Activated T-helper 1 cell treated with anti-CD3 and anti-CD28 coated beads, Interleukin-2, amount 50 U/mL, for 16 hours (primary cell): ENCODE measurements around the gene HDLBP.
"Not testable (repeated sequence)": the region's sequence is repeated elsewhere in the genome, so short reads cannot be mapped to it uniquely, and the experiment has no call there.

Experiments used
- DNase-seq, 2 donors: peaks; one replicate each; pipeline ENCODE4 v3.0.0-alpha.2; 2020; ENCODE audit warnings: low read depth in 1 of 2, low spot score in 1 of 2

HDLBP gene

GRCh38 chr2:241198381-241199279 lies 116.8 kb downstream of the HDLBP start:
- no peak for DNase-seq

GRCh38 chr2:241197947-241198346 lies 117.5 kb downstream of the HDLBP start:
- no peak for DNase-seq

- not testable (repeated sequence) for DNase-seq
Observed at GRCh38 chr2:241197246-241197645, 118.2 kb downstream of the HDLBP start.

- DNase-seq = no peak
Observed at GRCh38 chr2:241195506-241196130, 119.9 kb downstream of the HDLBP start.

- no peak for DNase-seq
Observed at GRCh38 chr2:241194811-241195210, 120.7 kb downstream of the HDLBP start.

GRCh38 chr2:241193271-241193670 lies 122.2 kb downstream of the HDLBP start:
- DNase-seq = no peak

- DNase-seq = no peak
Observed at GRCh38 chr2:241191081-241191480, 124.4 kb downstream of the HDLBP start.

- DNase-seq = no peak
Observed at GRCh38 chr2:241190291-241190981, 125.0 kb downstream of the HDLBP start.

- DNase-seq = no peak
Observed at GRCh38 chr2:241189856-241190201, 125.6 kb downstream of the HDLBP start.

- no peak for DNase-seq
Observed at GRCh38 chr2:241189093-241189855, 126.2 kb downstream of the HDLBP start.

GRCh38 chr2:241188361-241189092 lies 126.9 kb downstream of the HDLBP start, which contains the start of gene ANO7:
Gene ANO7 (plus strand): TSS chr2:241188677. CDS start chr2:241190064, 1,387 bp downstream.
- DNase-seq = no peak

- DNase-seq = no peak
Observed at GRCh38 chr2:241187918-241188234, 127.6 kb downstream of the HDLBP start.

GRCh38 chr2:241187101-241187917 lies 128.2 kb downstream of the HDLBP start:
- no peak for DNase-seq

GRCh38 chr2:241185961-241186360 lies 129.5 kb downstream of the HDLBP start:
- DNase-seq = no peak

GRCh38 chr2:241184901-241185300 lies 130.6 kb downstream of the HDLBP start:
- no peak for DNase-seq

- DNase-seq = no peak
Observed at GRCh38 chr2:241183221-241183620, 132.3 kb downstream of the HDLBP start.

GRCh38 chr2:241182531-241183133 lies 132.8 kb downstream of the HDLBP start:
- DNase-seq = no peak

- no peak for DNase-seq
Observed at GRCh38 chr2:241182126-241182525, 133.3 kb downstream of the HDLBP start.

GRCh38 chr2:241180495-241180894 lies 135.0 kb downstream of the HDLBP start:
- DNase-seq = no peak
